ENCODE results near the gene CRADD. TPM values are rescaled to one million over a fixed set of nuclear protein-coding genes. Genes with fewer than 3 reads are reported as not detected.
"Not testable (repeated sequence)": the region's sequence is repeated elsewhere in the genome, so short reads cannot be mapped to it uniquely, and the experiment has no call there.

CRADD gene
- total RNA-seq, 4 donors from 2014 or later = 16.1 to 43.3 (median 26.5) TPM

GRCh38 chr12:93868771-93869170 is 191.6 kb downstream of the CRADD start:
- no peak overlapping the region for H3K4me3 ChIP-seq (ENCODE audit: low read depth, poor library complexity, severe bottlenecking)
- no peak for TF ChIP-seq POLR2A (IDR thresholded peaks at IDR 0.05)
- no peak for TF ChIP-seq CTCF (IDR thresholded peaks at IDR 0.05)
- DNase-seq (ENCODE audit: low spot score in 2 of 2) = no peak
- intact Hi-C loops (cut with DNase I; ENCODE audit: low total_unique reads) = no loop called here

- intact Hi-C loops (cut with DNase I; ENCODE audit: low total_unique reads) = no loop called here
- WGBS, 2 donors = 79 to 83% methylated on average over 6 to 7 of the region's 7 CpGs
These were observed 193.0 kb downstream of the CRADD start for GRCh38 chr12:93870020-93870795.

GRCh38 chr12:93871566-93871965 is 194.4 kb downstream of the CRADD start:
- H3K4me3 ChIP-seq (ENCODE audit: low read depth, poor library complexity, severe bottlenecking); DNase-seq (ENCODE audit: low spot score in 2 of 2); intact Hi-C loops (cut with DNase I; ENCODE audit: low total_unique reads): not testable (repeated sequence)
- 78 to 82% methylated on average over 1 of the region's 1 CpG for WGBS, 2 donors

More at GRCh38 chr12:93870020-93870795, 193.0 kb downstream of the CRADD start:
- no peak overlapping the region for H3K4me3 ChIP-seq (ENCODE audit: low read depth, poor library complexity, severe bottlenecking)
- no peak for TF ChIP-seq CTCF (IDR thresholded peaks at IDR 0.05)
- no peak for TF ChIP-seq POLR2A (IDR thresholded peaks at IDR 0.05)
- DNase-seq (ENCODE audit: low spot score in 2 of 2) = no peak

- TF ChIP-seq CTCF (IDR thresholded peaks at IDR 0.05) (no peak), POLR2A (IDR thresholded peaks at IDR 0.05) (no peak)
- 94 to 95% methylated on average over 5 of the region's 5 CpGs for WGBS, 2 donors
- no peak overlapping the region for H3K4me3 ChIP-seq (ENCODE audit: low read depth, poor library complexity, severe bottlenecking)
- DNase-seq (ENCODE audit: low spot score in 2 of 2) = no peak
- intact Hi-C loops (cut with DNase I; ENCODE audit: low total_unique reads) = no loop called here
These were observed 196.4 kb downstream of the CRADD start for GRCh38 chr12:93873561-93873960.

- H3K4me3 ChIP-seq (ENCODE audit: low read depth, poor library complexity, severe bottlenecking) = no peak overlapping the region
- intact Hi-C loops (cut with DNase I; ENCODE audit: low total_unique reads) = no loop called here
- no peak for DNase-seq (ENCODE audit: low spot score in 2 of 2)
- TF ChIP-seq CTCF (IDR thresholded peaks at IDR 0.05) (no peak), POLR2A (IDR thresholded peaks at IDR 0.05) (no peak)
- WGBS, 2 donors = 82 to 85% methylated on average over 1 of the region's 1 CpG
These were observed 198.0 kb downstream of the CRADD start for GRCh38 chr12:93875157-93875556.

GRCh38 chr12:93876360-93876759 is 199.2 kb downstream of the CRADD start:
- intact Hi-C loops (cut with DNase I; ENCODE audit: low total_unique reads) = no loop called here
- no peak for TF ChIP-seq POLR2A (IDR thresholded peaks at IDR 0.05)
- no peak for TF ChIP-seq CTCF (IDR thresholded peaks at IDR 0.05)
- no peak for DNase-seq (ENCODE audit: low spot score in 2 of 2)
- no peak overlapping the region for H3K4me3 ChIP-seq (ENCODE audit: low read depth, poor library complexity, severe bottlenecking)
